Activated B cell treated with CpG ODN at 0.5 μM for 24 hours (primary cell): ENCODE measurements around the gene ADARB2. TPM values are rescaled to one million over a fixed set of nuclear protein-coding genes. Genes with fewer than 3 reads are reported as not detected.

ENCODE experiments used
- ATAC-seq: fragments of 200-7000 bp; cut with Tn5 transposase; one replicate; pipeline ENCODE4 v1.10.0; 2021; ENCODE audit warnings: low read depth, mild to moderate bottlenecking, moderate library complexity
- CTCF ChIA-PET: fragments of 350-600 bp; sonication (Branson Sonifier 250); formaldehyde crosslinking; loops from one replicate; lab custom pipeline; 2021; ENCODE audit warnings: antibody characterized with exemption; lab: Charles Lee
- POLR2A ChIA-PET: fragments of 350-600 bp; sonication (Branson Sonifier 250); formaldehyde crosslinking; loops from one replicate; lab custom pipeline; 2021; ENCODE audit warnings: antibody characterized with exemption; lab: Charles Lee
- DNase-seq: peaks from one replicate; pipeline ENCODE4 v3.0.0; 2022
- H3K27ac Mint-ChIP-seq: one replicate; pipeline ENCODE4 v1.8.0; 2020; ENCODE audit warnings: mixed read lengths
- H3K27me3 Mint-ChIP-seq: one replicate; pipeline ENCODE4 v1.8.0; 2021; ENCODE audit warnings: mixed read lengths
- H3K36me3 Mint-ChIP-seq: one replicate; pipeline ENCODE4 v1.8.0; 2021; ENCODE audit warnings: low read depth, mixed read lengths
- H3K4me1 Mint-ChIP-seq: one replicate; pipeline ENCODE4 v1.8.0; 2021; ENCODE audit warnings: mixed read lengths
- H3K4me3 Mint-ChIP-seq: one replicate; pipeline ENCODE4 v1.8.0; 2020; ENCODE audit warnings: mild to moderate bottlenecking, mixed read lengths
- H3K9me3 Mint-ChIP-seq: one replicate; pipeline ENCODE4 v1.8.0; 2020; ENCODE audit warnings: mixed read lengths
- CTCF ChIP-seq: fragments of 200-600 bp; IDR thresholded peaks from one replicate; pipeline ENCODE4 v1.8.0; 2022; ENCODE audit warnings: antibody characterized with exemption, mild to moderate bottlenecking
- intact Hi-C: fragments of 100-400 bp; cut with micrococcal nuclease; formaldehyde crosslinking; loops from one replicate; pipeline ENCODE4 v1.15.1; 2024
- total RNA-seq: library from RNA; stranded (reverse); gene quantifications from 2 replicates; pipeline ENCODE4 v1.2.3, GENCODE V29; 2022

The ADARB2 gene
- total RNA-seq, 1 donor from 2014 or later: 0.11 TPM

- Mint-ChIP-seq H3K27me3 (peaks cover 18% of the 10 kb centered on the region), H3K4me3 (no peak overlapping the region), H3K27ac (no peak overlapping the region), H3K9me3 (no peaks in the 10 kb centered on the region), H3K36me3 (no peaks in the 10 kb centered on the region), H3K4me1 (peaks cover 7% of the 10 kb centered on the region)
- CTCF ChIA-PET: no interaction called here
- no peak for TF ChIP-seq CTCF
- POLR2A ChIA-PET: no interaction called here
- no peak for ATAC-seq
- intact Hi-C loops: no loop called here
- DNase-seq: no peak
Observed at GRCh38 chr10:1567742-1568495, 169.4 kb downstream of the ADARB2 start.

- ATAC-seq (no peak), DNase-seq (no peak)
- intact Hi-C loops: no loop called here
- Mint-ChIP-seq H3K27ac (no peak overlapping the region), H3K4me3 (no peak overlapping the region), H3K4me1 (peaks cover 3% of the 10 kb centered on the region), H3K9me3 (no peaks in the 10 kb centered on the region), H3K27me3 (peaks cover 15% of the 10 kb centered on the region), H3K36me3 (no peaks in the 10 kb centered on the region)
- no peak for TF ChIP-seq CTCF
- ChIA-PET CTCF (no interaction called here), POLR2A (no interaction called here)
Observed at GRCh38 chr10:1567152-1567551, 170.2 kb downstream of the ADARB2 start.

- ChIA-PET CTCF (no interaction called here), POLR2A (no interaction called here)
- Mint-ChIP-seq H3K36me3 (no peaks in the 10 kb centered on the region), H3K27me3 (peaks cover 3% of the 10 kb centered on the region), H3K27ac (no peak overlapping the region), H3K4me1 (peaks cover 11% of the 10 kb centered on the region), H3K9me3 (no peaks in the 10 kb centered on the region), H3K4me3 (no peak overlapping the region)
- ATAC-seq (no peak), DNase-seq (no peak)
- TF ChIP-seq CTCF: no peak
- intact Hi-C loops: no loop called here
Observed at GRCh38 chr10:1564791-1565190, 172.5 kb downstream of the ADARB2 start.

- ATAC-seq (no peak), DNase-seq (no peak)
- H3K4me3 Mint-ChIP-seq: no peak overlapping the region
- CTCF ChIA-PET: no interaction called here
- POLR2A ChIA-PET: no interaction called here
- peaks cover 12% of the 10 kb centered on the region for H3K4me1 Mint-ChIP-seq
- intact Hi-C loops: no loop called here
- no peaks in the 10 kb centered on the region for H3K36me3 Mint-ChIP-seq
- no peak for TF ChIP-seq CTCF
- no peaks in the 10 kb centered on the region for H3K9me3 Mint-ChIP-seq
- no peak overlapping the region for H3K27ac Mint-ChIP-seq
- H3K27me3 Mint-ChIP-seq: peaks cover 13% of the 10 kb centered on the region
Observed at GRCh38 chr10:1563028-1563427, 174.3 kb downstream of the ADARB2 start.

GRCh38 chr10:1561731-1562337, 175.5 kb downstream of the ADARB2 start:
- no peak for TF ChIP-seq CTCF
- ChIA-PET CTCF (no interaction called here), POLR2A (interaction anchor here (0.6 kb wide), 1 partner anchor 81 kb away, joined by 8 read pairs; no protein-coding TSS in a partner anchor)
- ATAC-seq: no peak
- Mint-ChIP-seq H3K9me3 (no peaks in the 10 kb centered on the region), H3K4me1 (peaks cover 12% of the 10 kb centered on the region), H3K27me3 (peaks cover 25% of the 10 kb centered on the region), H3K36me3 (no peaks in the 10 kb centered on the region), H3K4me3 (no peak overlapping the region), H3K27ac (no peak overlapping the region)
- intact Hi-C loops: no loop called here
- no peak for DNase-seq
